ENCODE data around the gene RFXAP. TPM values are rescaled to one million over a fixed set of nuclear protein-coding genes. Genes with fewer than 3 reads are reported as not detected.

The RFXAP gene
- 1.3 and 2.6 TPM in 2 replicates for total RNA-seq

GRCh38 chr13:36818804-36819738, at the start of gene RFXAP:
Gene RFXAP (plus strand): TSS chr13:36819222. CDS start chr13:36819358, 136 bp downstream.

Other genes with a start within 250 kb of the RFXAP start
- gene SERTM1, start 145.2 kb upstream of the RFXAP start, total RNA-seq, result not detected in 2 replicates
- 5.2 and 9.8 TPM in 2 replicates for gene SMAD9, start 101.0 kb downstream of the RFXAP start, total RNA-seq
- 30.9 and 47.6 TPM in 2 replicates for gene ALG5, start 180.1 kb downstream of the RFXAP start, total RNA-seq
- gene EXOSC8, start 181.6 kb downstream of the RFXAP start, total RNA-seq, result 16.4 and 52.7 TPM in 2 replicates
- 35.7 and 49.2 TPM in 2 replicates for gene SUPT20H, start 240.5 kb downstream of the RFXAP start, total RNA-seq

All from smooth muscle cell of trachea (primary cell).